ENCODE measurements around the gene CDH13.

Gene CDH13

DNA sequence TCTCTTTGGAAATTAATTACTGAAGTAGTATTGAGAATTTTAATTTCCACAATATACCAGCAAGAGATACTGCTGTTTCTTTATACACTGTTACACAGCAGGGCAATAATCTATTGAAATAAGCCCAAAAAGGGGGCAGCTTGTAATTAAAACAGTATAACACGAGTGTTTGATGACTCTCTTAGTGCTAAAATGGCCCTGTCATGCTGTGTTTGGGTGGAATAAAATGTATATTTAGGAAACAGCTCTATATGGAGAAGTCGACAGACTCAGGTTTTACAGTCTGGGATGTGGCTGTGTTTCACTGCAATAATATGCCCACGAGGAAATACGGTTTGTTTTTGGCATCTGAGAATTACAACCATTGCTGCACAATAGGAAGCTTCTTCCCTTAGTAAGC lies 643.3 kb downstream of the CDH13 start:
- DNase-seq: no peak

DNA sequence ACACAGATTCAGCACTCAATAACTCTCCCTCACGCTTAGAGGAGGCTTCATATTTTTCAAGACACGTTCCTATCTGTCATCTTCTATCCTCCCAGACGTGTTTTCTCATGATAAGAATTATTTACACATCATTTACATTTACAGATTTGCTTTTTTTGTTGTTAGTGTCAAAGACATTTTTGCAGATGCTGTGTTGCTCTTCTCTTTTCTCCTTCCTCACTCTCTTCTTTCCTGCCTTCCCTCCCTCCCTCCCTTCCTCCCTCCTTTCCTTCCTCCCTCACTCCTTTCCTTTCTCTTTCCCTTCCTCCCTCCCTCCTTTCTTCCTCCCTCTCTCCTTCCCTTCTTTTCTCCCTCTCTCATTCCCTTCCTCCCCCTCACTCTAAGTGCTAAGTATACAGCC lies 643.9 kb downstream of the CDH13 start:
- DNase-seq: no peak

DNA sequence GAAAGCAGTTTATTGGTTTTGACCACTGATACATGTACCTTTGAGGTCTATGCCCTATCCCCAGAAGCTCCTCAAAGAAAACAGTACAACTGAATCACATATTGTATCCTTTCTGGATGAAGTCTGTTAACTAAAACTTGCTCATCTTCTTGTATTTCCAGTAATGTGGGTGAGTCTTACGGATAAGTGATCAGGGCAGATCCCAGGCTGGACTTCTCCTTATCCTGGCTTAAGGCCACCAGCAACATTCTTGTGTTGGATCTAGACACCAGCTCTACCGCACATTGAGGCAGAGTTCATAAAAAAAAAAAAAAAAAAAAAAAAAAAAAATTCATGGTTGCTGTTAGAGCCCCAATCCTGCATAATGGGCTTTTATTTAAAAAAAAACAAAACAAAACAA lies 644.4 kb downstream of the CDH13 start:
- DNase-seq: no peak

DNA sequence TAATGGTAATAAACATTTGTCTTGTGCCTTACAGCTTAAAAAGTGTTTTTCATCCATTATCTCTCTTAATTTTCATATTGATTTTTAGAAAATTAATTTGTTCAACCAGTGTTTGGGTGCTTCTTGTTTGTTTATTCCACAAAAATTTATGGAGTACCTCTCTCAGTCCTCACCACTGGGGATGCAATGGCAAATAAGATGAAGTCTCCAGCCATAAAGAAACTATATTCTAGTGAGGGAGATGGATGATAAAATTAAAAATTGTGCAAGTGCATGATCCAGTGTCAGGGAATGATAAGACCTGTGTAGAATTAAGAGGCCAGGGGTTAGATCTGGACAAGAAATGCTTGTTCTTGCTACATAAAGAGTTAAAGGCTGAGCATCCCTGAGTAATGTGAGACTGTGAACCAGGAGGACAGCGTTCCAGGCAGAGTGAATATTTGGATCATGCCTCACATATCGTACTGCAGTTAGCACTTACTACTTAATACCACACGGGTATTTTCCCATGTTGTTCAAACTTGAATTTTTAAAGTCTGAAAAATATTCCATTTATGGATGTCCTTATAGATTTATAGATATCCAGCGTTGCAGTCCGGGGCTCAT lies 645.3 kb downstream of the CDH13 start:
- no peak for DNase-seq

DNA sequence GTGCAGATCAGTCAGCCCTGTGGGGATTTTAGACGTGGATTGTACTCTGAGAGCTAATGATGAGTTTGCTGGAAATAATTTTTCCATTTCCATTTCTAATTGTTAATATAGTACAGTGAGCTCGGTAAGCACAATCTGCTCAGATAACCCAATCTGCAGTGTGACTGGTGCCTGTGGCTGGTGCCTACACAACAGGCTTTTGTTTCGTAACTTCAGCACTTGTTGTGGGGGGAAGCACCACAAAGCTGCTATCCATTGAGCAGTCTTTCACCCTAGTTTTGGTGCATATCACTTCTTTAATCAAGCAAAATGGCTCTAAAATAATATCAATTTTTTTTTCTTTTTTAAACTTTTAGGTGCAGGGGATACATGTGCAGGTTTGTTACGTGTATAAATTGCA lies 646.1 kb downstream of the CDH13 start:
- DNase-seq: no peak

DNA sequence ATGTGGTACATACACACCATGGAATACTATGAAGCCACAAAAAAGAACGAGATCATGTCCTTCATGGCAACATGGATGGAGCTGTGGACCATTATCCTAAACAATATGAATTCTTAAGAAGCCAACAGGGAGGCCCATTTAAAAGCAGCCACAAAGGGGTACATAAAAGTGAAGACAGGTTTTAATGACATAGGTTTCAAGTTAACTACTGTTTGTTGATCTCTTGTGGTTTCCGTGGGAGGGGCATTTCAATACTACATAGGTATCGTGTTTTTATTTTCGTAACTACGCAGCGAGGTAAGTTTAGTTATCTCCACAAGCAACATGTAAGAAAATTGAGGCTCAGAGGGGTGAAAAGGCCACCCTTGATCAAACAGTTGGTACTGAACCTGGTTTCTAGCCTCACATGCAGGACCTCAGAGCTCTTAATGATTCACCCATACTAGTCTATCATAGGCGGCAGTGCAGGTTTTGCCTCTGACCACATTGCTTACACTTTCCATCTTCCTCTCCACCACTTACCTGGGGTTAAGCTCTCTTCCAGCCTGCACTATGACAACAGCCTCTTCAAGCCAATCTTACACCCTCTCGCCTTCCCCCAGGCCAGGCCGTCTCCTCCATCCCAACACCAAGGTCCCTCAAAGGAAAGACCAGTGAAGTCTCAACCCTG lies 646.9 kb downstream of the CDH13 start:
- DNase-seq: no peak

DNA sequence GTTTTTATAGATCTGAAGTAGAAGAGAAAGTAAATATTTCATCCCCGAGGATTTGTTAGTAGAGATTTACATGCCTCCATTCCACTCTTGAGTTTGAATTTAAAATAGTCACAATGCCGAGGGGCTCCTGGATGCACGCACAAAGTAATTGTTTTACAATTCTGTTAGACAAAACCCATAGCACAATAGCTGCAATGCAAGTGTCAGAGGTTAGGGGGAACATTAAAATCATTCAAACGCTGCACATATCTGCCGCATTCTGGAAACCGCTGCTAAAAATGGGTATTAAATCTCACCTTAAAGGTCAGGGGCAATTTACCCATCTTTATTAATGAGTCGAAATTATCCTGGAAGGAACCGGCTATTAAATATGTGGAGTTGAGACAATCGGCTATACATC lies 652.5 kb downstream of the CDH13 start:
- DNase-seq: no peak

DNA sequence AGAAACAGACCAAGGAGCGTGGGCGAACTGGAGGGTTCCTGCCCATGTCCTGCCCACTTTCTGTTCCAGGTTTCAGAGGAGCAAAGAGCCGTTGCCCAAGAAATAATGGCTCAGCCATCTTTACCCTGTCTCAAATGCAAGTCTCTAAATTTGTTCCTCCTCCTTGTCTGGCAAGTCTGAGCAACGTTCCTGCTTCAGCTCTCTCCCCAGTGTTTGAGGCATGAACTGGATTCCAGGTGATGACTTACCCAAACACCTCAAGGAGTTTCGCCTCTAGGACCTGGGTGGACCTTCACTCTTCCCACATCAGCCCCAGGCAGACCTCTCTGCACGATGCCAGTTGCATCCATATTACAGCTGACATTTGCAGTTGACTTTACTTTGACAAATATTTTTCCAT lies 659.2 kb downstream of the CDH13 start:
- no peak for DNase-seq

DNA sequence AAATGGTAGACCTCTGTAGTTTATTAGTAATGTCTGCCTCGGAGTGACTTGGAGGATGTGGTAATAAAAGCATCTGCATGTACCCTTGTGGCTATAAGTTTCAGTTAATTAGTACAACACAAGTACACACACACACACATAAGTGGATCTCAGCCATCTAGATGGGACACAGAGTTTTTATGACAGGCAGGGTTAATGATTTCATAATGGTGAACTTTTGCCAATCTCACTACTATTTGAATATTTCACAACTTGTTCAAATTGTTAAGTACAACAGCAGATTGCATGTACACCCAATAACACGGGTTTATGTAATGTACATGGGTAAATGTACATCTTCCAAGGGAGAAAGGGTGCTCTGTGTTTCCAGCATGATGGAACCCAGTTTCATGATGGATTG lies 669.7 kb downstream of the CDH13 start:
- no peak for DNase-seq

DNA sequence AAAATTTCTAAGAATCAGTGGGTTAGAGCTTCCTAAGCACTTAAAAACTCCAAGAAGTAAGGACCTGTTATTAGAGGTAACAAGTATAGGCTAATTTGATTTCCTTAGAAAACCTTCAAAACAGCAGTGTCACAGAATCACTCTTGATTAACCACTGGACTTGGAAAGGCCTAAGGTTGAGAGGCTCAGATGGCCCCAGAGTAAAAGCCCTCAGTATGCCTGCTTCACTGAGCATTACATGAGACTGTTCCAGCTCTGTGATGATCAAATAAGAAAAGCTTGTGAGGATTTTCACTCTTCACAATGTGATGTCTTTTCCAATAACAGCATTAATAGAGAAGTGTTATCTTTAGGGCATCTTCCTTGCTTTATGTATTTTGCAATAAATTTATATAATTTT lies 671.8 kb downstream of the CDH13 start:
- no peak for DNase-seq

DNA sequence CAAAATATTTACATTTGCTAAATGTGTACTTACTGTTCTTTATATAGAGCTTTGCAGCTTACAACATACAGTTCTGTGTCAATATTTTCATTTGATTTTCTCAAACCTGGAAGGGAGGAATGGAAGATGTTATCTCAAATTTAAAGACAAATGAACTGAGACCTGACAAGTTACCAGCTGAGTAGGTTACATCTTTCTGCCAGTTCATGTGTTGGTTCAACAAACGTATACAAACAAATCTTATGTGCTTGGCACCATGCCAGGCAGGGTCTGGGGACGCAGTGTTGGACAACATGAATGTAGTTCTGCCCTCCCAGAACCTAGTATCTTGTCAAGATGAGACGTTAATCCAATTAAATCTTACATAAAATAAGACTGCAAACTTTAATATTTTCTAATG lies 673.6 kb downstream of the CDH13 start:
- no peak for DNase-seq

DNA sequence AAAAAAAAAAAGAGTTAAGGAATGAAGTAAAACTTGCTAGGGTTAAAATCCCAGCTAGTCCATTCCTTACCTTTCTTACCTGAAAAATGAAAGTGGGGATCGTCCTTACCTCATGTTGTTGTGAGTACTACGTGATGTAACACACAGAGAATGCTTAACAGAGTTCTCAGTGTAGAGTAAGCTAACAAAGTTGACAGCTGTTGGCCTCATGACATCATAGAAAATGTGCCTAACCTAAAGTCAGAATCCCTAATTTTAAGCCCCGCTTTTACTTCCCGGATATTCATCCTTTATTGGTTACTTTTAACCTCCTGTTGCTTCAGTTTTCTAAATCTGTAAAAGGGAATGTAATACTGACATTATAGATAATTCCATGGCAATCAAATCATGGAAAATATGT lies 675.2 kb downstream of the CDH13 start:
- DNase-seq: no peak

DNA sequence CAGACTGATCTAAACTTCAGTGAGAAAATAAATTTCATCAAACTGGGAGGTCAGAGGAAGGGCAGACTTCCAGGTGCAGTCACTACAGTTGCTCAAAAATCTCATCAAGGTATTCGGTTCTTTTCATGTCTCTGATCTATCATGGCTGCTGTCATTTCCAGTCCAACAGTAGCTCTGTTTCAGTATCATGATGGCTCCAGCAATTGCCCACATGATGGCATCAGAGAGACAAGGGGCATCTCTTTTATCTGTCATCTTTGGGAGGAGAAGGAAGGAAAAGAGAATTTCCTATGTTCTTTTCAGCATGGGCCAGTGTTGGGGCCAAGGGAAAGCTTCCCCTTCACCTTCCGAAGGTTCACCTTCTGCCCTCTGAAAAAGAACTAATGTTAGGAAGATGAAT lies 676.1 kb downstream of the CDH13 start:
- DNase-seq: no peak

DNA sequence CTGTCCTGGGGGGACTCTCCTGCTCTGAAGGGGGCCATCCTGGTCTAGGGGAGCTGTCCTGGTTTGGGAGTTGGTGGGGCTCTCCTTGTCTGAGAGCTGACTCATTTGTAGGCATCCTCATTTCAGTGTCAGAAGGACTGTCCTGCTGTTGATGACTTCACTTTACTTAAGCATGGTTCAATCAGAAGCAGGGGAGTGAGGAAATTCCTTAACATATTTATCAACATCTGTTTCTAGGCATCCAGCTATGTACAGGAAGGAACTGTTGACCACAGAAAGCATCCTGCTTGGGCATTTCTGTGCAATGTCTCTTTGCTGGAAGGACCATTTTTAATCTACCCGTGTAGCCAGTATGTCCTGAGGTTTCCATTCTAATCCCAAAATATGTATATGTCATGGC lies 678.3 kb downstream of the CDH13 start:
- DNase-seq: no peak

DNA sequence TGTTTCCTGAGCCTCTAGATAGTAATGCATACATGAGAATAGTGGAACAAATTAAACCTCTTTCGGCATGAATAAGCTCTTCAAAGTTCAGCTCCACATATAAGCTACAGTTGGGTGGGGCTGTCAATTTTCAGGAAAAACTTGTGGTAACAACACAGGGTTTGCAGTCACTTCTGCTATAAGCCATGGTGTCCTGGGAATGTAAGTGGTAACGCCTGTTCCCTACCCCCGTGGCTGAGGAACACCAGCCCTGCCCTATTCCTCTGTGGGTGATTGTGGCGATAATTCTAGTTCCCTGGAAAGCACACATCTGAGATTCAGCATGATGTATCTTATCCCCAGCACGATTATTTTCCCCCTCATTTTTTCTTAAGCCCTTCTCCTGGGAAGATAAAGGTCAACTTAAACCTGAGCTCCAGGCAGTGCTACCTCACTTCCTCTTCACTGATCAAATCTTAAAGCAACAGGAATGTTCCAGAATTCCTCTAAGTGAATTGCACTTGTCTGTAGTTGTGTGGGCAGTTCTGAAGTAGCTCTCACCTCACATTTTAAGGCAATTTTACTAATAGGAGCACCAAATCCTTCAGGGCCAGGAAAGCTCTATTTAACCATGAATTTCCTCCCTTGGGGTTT lies 680.3 kb downstream of the CDH13 start:
- no peak for DNase-seq

DNA sequence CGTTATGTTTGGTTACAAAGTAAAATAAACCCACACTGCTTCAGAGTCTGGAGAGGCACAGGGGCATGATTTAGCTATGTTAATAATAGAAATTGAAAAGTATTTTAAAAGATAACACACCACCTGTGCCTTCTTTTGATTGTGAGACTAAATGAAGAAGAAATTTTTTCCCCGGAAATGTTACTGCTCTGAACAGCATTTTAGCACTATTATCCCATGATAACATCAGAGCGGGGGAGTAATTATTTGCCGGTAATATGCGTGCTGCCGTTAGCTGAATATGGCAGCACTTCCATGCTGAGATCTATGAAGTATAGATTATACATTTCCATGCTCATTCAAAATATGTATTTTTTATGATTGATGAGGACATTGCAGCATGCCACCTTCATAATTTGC lies 680.8 kb downstream of the CDH13 start:
- DNase-seq: no peak

DNA sequence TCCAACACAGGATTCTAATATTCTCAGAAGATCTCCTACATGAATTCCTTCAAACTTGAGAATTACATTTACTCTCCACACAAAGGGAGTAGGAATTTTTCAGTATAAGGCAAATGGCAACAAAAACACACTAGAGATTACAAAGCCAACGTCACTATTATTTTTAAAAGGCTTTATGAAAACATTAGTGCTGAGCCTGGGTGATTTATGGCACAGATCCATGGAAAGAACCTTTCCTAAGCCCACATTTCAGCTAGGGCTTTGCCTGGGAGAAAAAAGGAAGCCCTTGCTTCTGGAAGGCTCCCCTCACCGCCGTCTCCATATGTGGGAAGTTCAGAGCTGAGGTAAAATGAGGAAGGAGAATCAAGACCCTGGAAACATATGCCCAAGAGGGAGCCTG lies 681.6 kb downstream of the CDH13 start:
- DNase-seq: no peak

DNA sequence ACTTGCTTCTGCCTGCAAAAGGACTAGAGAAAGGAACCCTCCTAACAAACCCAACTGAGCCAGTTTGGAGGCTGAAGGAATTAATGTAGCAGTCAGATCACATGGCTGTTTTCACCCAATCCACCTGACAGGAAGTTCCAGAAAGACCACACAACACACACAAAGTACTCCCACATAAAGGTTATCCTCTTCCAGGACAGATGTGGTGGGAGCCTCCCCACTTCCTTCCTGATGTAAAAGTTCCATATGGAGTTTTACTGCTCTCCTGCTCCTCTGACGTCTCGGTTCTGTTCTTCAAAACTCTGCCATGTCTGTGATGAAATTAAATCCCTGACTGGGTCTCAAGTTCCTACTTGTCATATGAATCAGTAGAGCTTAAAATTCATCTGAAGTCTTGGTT lies 684.0 kb downstream of the CDH13 start:
- DNase-seq: no peak

DNA sequence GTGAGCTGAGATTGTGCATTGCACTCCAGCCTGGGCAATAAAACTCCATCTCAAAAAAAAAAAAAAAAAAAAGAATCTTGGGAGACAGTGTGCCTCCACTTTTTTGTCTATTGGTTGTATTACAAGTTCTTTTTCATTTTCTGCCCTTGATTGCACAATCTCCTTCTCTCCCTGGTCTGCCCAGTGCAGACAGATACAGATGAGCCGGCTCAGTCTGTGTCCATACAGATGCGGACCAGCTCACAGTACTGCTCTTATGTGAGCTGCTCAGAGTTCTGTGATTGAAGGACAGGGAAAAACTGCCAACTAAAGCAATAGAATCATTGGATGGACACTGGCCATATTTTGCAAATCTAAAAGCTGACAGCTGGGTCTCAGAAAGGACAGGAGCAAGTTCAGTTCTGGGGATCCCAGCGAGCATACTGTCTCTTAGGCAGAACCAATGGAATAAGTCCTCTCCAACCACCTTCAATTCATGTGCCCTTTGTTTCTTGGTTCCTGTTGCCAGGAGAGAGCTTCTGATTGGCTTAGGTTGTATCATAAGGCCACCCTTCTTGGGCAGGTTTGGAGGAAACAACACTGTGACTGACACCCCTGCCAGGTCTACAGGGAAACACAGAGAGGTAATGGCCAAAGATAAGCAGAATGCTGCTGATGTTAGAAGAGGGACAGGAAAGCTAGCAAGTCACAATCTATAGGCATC lies 685.4 kb downstream of the CDH13 start:
- DNase-seq: no peak

DNA sequence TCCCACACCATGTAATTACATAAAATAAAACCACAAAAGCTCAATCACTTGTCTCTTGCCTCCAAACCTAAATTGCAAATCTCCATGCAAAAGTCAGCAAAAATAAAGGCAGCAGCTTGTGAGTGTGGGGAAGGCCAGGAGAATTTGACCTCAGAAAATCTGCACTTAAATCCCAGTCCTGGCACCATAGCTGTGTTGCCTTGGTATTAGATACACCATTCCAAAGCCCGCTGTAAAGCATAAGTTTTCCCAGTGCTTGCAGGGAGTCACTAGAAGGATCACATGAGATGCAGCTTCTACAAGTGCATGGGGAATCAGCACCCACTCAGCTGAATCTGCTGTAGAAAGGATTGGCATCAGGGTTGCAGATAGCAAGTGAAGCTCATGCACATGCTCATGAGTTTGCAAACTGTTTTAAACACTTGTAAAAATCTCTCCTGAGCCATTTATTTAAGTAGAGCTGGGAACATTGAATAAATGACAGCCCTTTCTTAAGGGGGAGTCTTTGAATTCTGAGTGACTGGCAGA lies 686.0 kb downstream of the CDH13 start:
- no peak for DNase-seq

DNA sequence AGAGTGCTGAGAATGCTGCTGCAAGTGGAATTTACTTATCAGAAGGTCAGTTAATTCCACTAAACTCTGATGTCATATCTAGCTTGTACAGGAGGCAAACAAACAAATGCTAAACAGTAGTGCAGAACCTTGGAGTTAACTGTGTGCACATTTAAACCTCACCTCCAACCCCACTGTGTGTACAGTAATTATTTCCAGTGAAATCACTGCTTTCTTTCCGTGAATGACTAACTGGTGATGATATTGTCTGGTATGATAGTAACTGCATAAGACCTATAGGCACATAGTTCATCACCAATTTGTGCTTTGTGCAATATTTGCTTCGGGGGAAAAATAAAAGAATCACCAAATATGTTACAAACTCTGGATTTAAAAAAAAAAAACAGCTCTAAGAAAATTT lies 688.5 kb downstream of the CDH13 start:
- no peak for DNase-seq

DNA sequence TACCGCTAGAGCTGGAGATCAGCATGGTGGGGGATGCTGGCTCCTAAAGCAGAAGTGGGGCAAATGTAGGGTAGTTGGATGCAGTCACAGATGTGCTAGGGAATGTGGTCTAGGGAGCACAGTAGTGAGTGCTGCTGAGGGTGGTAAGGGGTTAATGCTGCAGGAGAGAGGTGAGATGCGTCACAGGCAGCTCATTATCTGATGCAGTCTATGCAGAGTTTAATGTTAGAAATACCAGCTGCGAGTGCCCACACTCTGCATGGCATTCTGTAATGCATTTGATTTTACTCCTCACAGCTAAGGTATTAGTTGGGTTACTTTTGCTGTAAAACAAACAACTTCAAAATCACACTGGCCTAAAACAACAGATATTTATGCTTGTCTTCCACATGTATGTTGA lies 689.7 kb downstream of the CDH13 start:
- DNase-seq: no peak

DNA sequence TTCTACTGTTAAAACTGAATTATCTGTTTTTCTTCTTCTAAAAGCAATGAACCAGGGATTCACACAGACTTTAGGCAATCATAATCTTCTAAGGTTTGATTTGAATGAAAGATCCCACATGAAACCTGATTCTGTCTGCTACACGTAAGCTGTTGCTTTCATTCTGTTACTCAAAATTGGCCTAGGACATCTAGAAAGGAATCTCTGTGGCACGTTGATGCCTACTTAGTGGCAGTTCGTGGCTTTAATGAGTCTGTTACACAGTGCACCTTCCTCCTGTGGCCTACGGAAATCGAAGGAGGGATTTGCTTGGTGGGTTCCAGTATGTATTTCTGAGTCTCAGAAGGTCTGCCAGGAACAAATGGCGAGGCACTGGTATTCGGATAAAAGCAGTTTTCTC lies 691.6 kb downstream of the CDH13 start:
- DNase-seq: no peak

DNA sequence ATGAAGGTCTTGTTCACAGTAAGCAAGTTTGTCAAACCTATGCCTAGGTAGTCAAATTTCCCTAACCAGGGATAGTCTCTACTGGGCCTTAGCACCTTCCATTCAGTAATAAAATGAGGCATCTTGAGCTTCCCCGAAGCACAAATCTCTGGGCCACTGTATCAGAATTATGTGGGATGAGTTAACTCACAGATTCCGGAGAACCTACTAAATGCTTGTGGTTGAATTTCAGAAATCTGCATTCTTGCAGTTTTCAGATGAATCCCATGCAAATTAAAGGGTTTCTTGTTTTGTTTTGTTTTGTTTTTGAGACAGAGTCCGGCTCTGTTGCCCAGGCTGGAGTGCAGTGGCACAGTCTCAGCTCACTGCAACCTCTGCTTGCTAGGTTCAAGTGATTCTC lies 702.2 kb downstream of the CDH13 start:
- DNase-seq: no peak
